ENCODE measurements around the gene DPP4.
"Not testable (repeated sequence)": the region's sequence is repeated elsewhere in the genome, so short reads cannot be mapped to it uniquely, and the experiment has no call there.

Gene DPP4

DNA sequence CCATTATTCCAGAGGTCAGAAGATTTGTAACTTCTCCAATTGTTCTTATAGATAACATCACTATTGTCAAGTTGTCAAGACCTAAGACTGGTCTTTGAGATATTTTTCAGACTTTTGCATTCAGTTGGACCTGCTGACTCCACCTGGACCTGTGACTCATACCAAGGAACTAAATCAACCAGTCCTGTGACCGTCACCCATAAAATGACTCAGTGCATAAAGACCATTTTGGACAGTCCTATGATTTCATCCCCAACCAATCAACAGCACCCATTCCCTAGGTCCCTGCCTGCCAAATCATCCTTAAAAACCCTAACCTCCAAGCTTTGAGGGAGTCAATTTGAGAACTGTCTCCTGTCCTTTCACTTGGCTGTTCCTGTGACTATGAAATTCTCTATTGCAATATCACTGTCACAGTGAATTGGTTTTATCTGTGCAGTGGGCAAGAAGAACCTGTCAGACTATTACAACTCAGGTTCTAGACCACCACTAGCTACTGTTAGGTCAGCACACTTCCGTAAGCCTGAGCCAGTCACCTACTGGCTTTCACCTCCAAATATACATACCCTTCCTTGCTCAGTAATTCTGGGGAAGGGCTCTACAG is 17.1 kb downstream of the DPP4 start:
- DNase-seq = no peak

DNA sequence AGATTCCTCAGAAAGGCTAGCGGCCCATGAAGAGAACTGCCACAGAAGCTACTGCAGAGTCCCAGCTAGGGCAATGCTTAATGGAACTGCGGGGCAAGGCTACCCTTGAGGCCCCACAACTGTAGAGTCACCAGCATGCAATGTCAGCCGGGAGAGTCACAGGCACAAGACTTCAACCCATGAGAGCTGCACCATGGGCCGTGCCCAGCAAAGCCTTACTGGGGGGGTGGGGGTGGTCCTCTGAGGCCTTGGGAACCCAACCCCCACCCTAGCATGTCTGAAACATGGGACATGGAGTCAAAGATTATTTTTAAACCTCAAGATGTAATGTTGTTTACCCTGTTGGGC is 20.2 kb downstream of the DPP4 start:
- no peak for DNase-seq

DNA sequence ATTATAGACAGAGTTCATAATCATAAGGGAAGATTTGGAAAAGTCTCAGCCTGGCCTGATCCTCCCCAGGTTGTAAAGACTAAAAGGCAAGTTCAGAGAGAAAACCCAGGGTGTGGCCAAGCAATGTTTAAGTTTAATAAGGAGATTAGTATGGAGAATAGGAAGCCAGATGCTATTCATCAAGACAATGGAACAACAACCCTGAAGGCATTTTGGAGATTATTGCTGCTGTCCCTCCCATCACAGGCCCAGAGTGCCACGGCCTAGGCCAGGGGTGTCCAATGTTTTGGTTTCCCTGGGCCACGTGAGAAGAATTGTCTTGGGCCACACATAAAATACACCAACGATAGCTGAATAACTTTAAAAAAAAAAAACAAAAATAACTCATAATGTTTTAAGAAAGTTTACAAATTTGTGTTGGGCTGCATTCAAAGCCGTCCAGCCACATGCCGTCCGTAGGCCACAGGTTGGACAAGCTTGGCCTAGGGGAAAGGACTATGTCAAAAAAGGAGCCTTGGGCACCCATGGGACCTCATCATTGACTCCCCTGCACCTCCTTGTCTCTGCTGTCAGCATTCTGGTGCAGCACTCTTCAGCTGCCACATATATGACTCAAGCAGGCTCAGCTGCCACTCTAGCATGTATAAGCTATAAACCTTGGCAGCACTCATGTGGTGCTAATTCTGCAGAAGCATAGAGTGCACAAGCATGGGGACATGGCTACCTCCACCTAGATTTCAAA is 20.8 kb downstream of the DPP4 start:
- DNase-seq = no peak

DNA sequence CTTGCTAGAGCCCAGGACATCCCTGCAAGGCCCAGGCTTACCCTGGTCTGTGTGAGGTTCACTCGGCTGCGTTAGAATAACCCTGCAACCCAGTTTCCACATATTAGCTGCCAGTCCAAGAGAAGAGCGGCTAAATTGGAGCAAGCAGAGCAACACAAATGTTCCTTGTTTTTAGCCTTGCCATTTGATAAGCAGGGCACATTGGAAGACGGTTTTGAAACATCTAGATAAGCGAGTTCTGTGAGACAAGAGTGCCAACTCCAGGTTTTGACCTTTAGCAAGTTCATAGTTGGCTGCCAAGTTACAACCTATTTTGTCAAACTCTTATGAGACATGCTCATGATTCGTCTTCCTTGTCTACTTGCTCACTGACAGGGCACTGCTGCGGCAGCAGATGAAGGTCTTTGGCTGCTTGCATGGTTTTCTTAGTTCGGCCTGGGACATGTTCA is 23.5 kb downstream of the DPP4 start:
- DNase-seq = no peak

DNA sequence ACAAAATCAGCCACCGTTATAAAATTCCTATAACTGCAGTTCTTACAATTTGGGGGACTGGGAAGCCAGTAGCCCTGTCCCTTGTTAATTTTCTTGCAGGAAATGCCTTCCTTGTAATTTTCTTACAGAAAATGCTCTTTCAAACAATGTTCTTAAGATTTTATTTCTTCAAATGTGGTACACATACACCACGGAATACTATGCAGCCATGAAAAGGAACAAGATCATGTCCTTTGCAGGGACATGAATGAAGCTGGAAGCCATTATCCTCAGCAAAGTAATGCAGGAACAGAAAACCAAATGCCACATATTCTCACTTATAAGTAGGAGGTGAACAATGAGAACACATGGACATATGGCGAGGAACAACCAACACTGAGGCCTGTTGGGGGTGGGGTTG is 24.9 kb downstream of the DPP4 start:
- DNase-seq = not testable (repeated sequence)

DNA sequence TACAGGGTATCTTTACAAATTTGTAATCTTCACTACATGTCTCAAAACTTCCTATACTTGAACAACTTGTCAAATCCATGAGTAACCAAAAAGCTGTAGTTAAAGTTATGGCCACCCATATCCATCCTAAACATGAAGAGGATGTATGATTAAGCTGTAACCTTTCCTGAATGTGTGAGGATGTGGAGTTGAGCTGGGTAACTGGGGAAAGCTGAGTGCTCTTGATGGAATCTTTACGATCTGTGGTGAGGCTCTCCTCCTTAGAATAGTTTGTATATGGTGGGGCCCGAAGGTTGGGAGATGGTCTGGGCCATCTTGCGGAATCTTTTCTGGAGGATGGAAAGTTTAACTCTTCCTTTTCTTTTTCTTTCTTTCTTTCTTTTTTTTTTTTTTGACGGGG is 29.4 kb downstream of the DPP4 start:
- DNase-seq = no peak

DNA sequence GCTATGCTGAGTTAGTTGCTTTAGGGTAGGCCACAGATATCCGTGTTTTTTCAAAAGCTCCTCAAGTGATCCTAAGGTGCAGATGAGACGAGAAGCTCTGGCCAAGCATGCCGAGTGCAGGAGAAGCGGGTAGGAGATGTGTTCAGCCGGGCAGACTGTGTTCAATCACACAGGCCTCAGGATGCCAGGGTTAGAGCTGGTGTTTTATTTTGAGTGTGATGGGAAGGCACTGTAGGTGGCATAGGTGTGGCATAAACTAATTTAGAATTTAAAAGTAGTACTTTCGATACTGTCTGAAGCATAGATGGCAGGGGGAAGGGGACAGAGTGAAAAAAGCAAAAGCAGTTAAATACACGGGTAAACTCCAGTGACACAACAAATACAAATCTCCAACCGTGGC is 30.9 kb downstream of the DPP4 start:
- DNase-seq = no peak

DNA sequence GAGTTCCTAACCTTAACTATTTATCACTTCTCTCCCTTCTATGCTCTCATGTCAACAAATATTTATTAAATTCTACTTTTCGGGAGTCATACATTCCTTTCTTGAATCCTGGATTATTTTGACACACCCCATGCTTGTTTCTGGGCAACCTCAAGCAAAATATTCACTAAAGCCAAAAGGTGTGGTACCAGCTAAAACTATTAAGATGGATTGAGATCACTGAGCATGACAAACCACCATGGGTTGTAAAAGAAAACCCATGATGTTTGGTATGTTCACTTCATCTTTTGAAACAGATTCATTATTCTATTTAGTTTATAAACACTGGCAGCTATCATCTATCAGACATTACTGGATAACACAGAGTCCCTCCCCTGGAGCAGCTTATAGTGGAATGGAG is 32.5 kb downstream of the DPP4 start:
- DNase-seq = no peak

DNA sequence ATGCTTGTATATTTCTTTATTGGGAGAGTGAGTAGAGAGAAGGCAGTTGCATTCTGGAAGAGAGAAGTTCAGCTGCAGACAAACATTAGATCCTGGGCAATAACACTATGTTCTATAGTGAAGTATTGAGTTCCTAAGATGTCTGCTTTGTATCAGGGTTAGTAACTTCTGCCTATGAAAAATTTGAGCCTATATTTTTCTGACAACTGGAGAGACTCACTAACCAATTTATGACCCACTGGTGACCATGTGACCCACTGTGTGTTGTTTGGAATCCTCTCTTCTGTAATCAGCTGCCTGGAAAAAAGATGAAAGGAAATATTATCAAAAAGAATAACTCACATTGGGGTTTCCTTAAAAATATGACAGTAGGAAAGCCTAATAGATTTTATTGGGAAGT is 35.3 kb downstream of the DPP4 start:
- no peak for DNase-seq

DNA sequence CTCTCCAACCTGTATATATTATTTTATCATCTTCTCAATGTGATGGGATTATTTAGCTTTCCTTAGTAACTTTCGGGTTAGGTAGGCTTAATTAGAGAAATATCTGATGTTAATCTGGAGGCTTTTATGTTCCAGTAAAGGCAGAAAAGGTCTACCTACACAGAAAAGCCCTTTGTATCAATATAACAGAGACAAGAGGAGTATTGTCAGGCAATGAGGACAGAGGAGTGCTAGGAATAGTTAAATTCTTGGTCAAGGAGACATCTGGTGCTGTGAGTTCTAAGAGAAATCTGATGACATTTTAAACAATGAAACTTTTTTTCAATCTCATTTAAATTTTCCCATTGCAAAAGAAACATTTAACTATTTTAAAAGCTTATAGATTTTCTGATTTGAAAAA is 36.1 kb downstream of the DPP4 start:
- no peak for DNase-seq

DNA sequence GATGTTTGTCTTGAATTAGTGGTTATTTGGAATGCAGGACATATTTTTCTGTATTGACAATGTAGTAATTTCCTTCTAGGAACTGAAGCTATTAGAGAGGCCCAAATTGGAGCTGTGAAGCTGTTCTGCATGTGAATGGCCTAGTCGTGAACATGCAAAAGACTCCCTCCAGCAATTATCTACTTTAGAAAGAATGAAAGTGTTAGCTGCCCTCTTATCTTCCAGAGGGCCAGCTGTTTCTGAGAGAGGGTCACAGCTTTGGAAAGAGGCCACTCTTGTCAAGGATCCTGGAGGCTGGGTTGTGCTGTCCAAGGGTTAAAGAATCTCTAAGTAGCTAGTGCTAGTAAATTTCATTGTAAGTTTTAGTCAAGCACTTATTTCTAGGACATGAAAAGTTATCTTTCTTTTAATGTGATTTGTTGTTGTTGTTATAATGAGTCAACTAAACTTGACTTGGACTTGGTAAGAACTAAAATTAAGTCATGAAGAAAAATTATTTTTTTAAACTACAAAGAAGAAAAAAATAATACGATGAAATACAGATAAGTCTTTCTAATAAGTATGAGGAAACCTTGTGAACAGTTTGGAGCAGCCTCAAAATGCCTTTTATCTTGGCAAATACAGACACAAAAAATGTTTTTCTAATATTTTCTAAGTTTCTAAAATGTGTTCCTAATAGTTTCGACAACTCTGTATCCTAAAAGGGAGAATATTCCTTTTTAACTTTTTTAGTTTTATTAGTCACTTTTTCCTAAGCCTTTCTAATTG is 36.8 kb downstream of the DPP4 start:
- no peak for DNase-seq

DNA sequence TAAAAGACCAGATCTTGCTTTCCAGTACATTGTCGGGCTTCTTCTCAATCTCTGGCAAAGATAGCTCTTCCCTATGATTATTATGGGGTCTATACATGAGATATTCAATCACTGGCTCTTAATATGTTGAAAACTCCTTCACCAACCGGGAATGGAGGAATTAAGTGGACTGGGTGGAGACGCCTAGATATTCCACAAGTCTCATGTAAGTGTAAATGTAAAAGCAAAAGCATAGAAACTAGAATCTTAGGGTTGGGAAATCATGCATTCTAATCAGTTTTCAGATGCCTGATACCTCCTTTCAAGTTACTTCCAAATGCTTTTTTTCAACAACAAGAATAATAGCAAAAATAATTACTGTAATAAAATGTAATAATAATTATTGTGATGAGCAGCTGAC is 38.0 kb downstream of the DPP4 start:
- no peak for DNase-seq

DNA sequence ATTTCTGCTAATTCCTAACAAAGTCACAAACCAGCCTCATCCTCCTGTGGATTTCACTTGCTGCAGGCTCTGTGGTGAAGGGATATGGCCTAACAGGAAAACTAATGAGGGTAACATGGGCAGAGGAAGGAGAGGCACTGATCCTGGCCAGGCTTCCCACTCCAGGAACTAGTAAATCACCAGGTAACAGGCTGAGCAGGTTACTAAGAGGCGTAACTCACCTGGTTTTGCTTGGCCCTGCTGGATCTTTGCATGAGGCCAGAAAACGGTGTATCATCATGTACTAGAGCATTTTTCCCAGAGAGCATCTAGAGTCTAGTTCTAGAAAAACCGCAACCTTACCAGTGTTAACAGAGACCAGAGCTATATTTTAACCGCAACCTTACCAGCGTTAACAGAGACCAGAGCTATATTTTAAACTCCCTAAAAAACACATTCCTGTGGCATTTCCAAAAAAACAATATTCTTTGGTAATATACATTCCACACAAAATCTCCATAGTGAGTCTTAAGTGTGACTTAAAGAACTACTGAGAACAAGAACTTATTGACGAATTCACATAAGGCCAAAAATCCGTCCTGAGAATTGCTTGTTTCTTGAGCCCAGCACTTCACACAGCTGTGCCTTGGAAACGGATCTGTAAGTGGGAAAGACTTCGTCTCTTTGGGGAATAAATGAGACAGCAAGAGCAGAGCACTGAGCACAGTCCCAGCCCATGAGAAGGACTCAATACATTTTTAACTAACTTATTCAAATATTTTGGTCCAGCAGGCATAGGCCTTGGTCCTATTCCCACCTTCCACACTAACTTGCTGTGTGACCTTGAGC is 43.4 kb downstream of the DPP4 start:
- no peak for DNase-seq

DNA sequence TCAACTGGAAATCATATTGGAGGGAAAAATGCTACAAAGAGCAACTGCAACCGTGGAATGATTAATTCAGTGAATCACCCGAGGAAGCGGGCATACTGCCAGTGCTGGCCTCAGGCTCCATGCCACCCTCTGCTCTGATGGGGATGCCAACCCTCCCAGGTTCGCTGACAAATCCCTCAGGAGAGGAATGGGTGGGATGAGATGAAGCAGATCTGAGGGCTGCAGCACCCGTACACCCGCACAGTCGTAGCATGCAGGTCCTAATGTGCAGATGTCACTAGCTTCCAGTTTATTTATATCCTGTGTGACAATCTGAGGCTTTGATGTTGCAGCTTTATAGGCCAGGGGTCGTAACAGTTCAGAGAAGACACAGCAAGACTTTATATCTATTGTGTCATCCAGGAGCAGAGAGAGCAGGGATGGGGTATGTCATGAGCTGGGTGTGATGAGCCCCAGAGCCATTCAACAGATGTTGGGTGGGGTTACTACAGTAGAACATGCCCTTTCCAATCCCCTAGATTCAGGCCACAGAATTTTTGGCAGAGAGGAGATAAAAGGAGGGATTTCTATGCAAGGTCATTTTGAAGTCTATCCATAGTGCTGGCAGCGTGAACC is 44.6 kb downstream of the DPP4 start:
- no peak for DNase-seq

DNA sequence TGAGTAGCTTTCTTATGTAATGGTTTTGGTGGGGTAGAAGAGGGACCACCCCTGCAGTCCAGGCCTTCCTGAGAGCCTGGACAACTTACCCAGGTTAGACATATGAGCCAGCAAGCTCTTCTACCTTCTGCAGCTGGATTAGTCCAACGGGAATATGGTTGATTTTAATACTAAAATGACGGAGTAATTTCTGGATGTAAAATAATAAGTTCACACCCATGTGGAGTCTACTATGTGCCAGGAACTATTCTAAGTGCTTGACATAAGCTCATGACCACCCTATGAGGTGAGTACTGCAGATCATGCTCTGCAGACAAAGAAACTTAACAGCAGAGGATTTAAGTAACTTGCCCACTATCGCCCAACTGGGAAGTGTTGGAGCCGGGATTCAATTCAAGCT is 45.5 kb downstream of the DPP4 start:
- no peak for DNase-seq

DNA sequence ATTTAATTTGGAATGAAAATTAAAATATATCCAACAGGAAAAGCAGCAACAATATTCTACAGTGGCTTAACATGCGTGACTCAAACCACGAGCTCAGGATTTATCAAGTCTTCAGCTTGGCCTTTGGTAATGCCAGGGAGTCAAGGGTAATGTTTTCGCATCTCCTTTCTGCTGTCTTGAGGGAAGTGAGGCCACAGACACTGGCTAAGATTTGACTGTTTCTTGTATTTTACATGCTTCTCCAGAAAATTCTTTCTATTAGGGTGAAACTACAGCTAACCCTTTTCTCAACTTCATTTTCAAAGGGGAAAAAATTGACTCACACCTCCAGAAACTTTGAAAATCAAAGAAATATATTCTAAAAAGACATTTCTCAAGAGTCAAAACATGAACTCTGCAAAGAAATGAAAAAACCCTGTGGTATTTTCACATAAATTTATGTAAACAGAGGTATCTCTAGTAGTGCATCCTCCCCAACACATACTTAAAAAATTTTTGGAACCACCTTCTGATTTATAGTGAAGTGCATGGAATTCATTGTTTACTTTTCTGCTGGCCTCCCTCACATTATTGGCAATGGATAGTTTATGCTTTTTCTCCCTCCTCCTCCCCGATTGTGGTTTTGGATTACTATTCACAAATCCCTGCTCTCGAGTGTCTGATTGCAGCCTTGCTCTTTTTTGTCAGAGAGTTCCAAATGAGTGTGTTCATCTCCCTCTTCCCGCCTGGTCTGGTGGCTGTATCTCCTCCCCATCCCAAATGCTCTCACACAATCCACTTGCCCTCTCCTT is 48.7 kb downstream of the DPP4 start:
- DNase-seq = no peak

DNA sequence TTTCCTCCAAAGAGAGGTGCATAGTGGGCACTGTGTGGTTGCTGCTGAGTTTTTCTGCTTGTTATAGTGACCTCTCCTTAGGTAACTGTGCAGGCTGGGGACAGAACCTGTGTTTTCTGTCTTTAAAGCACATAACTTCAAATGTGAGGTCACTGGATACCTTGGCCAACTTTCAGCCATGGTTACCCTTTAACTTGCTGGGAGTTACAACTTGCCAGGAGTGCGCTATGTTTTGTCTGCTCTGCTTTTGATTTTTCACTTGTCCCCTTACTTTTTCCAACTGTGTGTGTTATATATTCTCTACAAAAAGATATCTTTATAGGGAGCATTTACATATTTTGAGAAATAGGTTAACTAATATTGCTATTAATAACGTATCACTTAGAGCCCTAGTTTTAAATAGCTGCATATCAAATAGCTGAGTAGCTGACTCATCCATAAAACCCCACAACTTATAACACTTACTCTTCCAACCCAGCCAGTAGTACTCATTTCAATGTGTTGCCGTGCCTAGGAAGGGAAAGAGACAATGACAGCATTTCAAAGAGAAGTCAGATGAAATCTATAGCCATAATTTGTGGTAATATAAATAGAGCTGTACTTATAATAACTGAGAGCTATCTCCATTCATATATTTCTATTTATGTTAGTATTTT is 51.6 kb downstream of the DPP4 start:
- DNase-seq = no peak

DNA sequence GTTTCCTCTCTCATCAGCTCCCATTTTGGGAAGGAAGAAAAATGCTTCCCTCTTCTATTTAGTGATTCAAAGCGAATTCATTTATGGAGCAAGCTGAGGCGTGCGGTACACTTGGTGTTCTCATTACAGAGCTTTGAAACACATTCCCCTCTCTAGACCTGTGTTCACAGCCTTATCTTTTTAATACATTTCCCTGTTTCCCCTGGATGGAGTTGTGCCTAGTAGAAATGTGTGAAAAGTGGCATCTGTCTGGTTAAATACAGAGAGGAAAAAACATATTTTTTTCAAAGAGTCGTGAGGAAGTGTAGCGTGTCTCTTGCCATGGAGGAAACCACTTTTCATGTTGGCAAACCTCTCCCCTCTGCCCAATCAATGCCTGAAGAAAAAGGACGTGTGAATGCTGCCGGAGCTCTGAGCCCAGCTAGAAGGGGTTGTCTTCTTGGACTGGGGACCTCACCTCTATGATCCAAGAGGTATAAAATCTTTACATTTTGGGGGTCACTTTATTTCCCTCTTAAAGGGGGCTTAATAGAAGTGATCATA is 52.4 kb downstream of the DPP4 start:
- DNase-seq = no peak

DNA sequence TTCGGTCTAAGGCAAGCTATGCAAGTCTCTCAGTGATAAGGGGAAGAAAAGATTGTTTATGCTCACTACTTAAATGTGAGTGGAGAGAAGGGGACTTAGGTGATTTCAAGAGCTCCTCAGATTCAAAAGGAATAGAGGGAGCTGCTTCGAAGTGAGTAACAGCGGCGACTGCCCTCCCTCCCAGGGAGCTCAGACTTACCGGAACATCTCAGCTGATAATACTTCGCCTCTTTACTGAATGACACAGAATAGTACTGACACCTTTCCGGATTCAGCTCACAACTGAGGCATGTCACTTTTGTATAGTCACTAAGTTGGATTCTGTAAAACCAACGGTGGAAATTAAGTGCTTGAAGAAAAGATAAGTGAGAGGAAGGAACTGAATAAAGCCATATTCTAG is 55.5 kb downstream of the DPP4 start:
- no peak for DNase-seq

DNA sequence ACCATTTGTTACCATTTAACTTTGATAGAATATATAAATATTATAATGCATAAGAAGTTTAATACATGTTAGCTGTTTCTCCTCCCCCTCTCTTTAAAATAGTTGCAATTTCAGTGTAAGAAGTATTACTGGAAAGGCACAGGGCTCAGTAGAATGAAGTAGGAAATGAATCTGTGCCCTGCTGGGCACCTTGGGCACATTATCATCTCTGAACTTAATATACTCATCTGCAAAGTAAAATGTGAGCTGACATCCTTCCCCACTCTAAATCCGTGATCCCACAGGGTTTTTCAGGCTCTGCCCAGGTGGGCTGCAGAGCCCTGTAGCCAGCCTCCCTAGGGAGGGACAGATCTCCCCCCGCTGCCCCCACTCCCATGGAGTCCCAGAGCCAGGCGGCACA is 56.8 kb downstream of the DPP4 start:
- DNase-seq = no peak

DNA sequence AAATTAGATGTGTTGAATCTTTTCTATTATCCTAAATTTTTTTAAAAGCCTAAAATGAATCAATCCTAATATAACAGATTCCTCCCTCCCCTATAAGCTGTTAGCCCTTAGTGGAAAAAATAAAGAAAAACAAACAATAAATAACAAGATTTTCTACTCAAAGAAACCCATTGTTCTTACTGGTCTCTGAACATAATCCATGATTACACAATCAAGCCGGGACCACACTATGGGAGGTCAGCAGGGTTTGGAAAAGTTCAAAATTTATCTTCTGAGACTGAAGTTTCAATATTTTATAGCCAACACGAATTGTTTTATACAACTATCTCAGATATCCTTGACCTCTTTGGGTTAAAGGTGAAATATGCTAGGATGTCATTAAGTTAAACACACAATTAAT is 57.9 kb downstream of the DPP4 start:
- DNase-seq = no peak

Data from inflammatory macrophage (primary cell).